Right renal cortex interstitium (tissue), 3 donors: ENCODE data around the gene SETD3. TPM values are rescaled to one million over a fixed set of nuclear protein-coding genes. Genes with fewer than 3 reads are reported as not detected.

ENCODE experiments used
- DNase-seq, 3 donors: peaks; one replicate each; pipeline ENCODE4 v3.0.0-alpha.2; 2013; ENCODE audit warnings: low read depth in 3 of 3, low spot score in 2 of 3
- polyA plus RNA-seq, 3 donors: library from polyadenylated mRNA; unstranded; fragments of 120-200 nt; gene quantifications; one replicate each; pipeline ENCODE4 v1.2.1, GENCODE V29; 2013; ENCODE audit not compliant: insufficient read length in 3 of 3

SETD3 gene
- polyA plus RNA-seq, 3 donors = 59.1 to 66.2 (median 65.6) TPM

- DNase-seq = no peak
These were observed 54.4 kb downstream of the SETD3 start for GRCh38 chr14:99426265-99426664.

- DNase-seq = no peak
These were observed 55.4 kb downstream of the SETD3 start for GRCh38 chr14:99425272-99425681.

- DNase-seq = no peak
These were observed 56.3 kb downstream of the SETD3 start for GRCh38 chr14:99424306-99424877.

- no peak for DNase-seq
These were observed 57.2 kb downstream of the SETD3 start for GRCh38 chr14:99423434-99423833.

DNA sequence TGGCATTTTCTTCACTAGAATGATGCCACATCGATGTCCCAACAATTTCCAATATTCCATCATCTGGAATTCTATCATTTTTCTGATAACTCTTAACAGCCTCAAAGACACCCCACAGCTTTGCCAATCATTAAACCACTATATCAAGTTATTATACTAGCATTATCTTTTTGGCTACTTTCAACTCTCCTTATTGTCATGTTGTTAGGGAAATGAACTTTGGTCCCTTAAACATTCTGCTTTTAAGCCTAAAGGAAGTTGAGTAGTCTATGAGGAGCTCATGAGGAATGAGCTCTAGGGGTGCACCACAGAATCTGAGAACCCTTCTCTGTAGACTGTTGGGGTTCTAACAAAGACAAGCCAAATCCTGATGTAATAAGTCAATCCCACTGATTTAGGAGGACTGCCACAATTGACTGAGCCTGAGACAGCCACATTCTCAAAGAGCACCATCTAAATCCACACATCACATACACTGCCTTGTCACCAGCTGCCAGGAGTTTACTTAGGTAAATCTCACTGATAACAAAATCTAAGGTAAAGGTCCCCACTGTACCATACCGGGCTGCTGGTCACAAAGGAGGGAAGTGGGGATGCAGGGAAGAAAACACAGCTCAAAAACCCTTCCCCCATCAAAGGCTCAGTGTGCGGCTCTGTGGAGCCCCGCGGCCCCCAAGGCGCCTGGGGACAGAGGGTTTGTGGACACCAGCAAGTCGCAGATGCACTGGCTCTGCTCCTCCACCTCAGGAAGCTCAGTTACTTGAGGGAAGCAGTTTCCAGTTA, 58.2 kb downstream of the SETD3 start:
- DNase-seq = no peak

DNA sequence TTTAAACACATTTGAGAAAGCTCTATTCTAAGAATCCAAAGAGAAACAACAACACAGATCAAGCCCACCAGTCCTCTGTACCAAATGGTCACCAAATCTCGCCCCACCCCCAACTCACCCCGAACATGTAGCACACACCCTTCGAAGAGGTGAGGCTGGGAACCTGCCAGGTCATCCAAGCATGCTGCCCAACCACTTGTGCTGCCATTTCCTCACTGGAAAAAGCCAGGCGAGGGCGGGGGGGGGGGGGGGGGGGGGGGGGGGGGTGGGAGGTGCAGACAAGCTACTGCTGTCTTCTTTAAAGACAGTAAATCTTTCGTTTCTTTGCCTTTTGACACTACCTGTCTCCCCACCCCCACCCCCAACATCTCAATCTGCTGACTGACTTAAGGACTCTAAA, 59.9 kb downstream of the SETD3 start:
- DNase-seq = no peak

- no peak for DNase-seq
These were observed 60.8 kb downstream of the SETD3 start for GRCh38 chr14:99419905-99420304.

DNA sequence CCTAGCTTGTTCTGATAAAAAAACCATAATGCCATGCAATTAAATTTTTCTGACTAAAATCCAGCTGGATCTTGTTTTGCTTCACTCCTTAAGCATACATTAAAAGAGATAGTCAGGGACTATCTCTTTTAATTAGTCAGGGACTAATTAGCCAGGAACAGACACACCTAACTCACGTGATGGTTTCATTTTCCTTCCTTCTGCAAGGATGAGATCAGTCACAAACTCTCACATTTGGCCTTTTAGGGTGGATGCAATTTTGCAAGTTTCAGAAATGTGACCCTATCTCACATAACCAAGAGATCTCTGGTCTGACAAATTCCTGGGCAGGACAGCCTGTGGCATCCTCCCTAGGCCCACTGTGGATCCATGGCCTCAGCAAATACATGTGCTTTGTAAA, 62.4 kb downstream of the SETD3 start:
- DNase-seq = no peak

DNA sequence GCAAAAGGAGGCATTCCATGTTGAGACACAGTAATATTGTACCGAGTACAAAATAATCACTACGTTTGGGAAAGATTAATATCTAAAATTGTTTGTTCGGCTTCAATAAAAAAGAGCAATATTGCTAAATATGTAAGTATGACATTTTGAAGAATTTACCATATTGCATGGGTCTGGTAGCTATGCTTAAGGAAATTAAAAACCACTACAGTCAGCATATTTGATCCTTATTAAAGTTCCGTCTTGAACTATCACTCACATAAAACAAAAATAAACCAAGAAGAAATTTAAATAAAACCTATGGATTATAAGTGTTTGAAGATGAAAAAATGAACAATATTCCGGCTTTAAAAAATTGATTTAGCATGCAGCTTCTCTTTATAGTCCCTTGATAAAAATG, 63.8 kb downstream of the SETD3 start:
- DNase-seq = no peak

GRCh38 chr14:99415496-99416281, 65.0 kb downstream of the SETD3 start:
- peak; percentile 65 to 83 (median 80) for DNase-seq

DNA sequence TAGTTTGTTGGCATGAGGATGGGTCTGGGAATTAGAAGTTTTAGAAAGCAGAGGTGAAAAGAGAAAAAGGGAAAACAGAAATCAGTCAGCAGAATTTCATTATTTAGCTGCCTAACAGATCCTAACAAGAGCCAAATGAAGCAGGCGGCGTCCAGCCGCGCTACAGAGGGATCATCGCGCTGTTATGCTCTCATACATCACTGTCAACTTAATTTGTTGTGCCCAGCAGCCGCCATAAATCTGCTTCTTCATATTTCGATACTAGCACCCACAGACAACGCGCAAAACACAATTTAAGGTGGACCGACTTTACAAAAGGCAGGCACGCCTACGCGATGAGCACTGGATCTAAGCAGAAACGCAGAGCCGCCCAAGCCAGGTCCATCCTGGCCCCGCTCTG, 66.7 kb downstream of the SETD3 start:
- DNase-seq = no peak

GRCh38 chr14:99413172-99413571, 67.5 kb downstream of the SETD3 start:
- DNase-seq = no peak

- DNase-seq = no peak
These were observed 68.3 kb downstream of the SETD3 start for GRCh38 chr14:99412117-99413061.

DNA sequence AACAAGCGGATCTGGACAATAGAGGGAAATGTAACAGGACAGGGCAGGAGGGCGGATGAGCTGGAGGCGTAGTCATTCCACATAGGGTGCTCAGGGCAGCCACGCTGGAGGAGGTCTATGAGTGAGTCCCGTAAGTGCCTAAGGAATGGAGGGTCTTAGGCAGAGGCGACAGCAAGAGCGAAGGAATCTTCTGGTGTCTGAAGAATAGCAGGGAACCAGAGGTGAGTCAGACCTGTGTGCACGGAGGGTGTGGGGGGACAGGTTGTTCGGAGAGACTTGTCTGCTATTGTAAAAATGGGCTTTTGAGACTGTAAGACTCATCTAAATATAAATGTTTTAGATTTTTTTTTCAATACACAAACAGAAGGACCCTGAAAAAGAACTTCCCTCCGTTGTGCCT, 70.6 kb downstream of the SETD3 start:
- DNase-seq = no peak

DNA sequence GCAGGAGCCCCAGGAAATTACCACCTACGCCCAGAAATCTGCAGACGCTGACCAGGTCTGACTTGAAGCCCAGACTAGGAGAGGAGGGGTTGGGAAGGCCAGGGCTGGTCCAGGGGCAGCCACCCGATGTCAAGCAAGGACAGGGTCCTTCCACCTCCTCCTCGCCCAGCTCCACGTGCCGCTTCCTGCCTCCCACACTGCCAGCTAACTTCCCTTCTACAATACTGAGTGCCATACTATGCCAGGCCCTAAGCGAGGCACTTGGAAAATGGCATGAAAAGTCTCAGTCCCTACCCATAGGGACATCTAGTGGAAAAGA, 71.7 kb downstream of the SETD3 start:
- no peak for DNase-seq

DNA sequence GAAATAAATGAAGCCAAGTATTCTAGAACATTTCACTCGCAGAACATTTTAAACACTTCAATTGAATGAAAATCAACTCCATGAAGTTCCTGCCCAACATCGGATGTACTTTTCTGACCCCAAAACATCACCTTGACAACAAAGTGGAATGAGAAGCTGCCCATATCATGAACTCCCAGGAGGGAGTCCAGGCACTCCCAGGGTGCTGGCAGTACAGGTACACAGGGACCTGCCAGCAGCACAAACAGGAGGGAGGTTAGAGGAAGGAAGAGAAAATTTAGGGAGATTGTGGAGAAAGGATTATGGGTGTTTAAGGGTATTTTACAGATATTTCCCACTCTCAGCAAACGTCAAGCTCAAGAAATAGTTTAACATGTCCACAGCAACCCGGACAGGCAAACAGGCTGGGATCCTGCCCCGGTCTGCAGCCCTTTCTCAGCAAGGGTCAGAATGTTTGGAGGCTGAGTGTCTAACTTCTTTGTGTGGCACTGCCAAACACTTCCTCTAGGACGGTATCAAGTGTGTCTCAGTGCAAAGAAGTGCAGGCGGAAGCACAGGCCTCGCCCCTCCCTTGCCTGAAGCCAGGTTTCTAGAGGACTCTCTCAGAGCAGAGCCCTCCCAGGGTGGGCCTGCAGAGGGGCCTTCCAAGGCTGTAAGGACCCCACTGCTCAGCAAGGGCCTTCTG, 72.2 kb downstream of the SETD3 start:
- no peak for DNase-seq

DNA sequence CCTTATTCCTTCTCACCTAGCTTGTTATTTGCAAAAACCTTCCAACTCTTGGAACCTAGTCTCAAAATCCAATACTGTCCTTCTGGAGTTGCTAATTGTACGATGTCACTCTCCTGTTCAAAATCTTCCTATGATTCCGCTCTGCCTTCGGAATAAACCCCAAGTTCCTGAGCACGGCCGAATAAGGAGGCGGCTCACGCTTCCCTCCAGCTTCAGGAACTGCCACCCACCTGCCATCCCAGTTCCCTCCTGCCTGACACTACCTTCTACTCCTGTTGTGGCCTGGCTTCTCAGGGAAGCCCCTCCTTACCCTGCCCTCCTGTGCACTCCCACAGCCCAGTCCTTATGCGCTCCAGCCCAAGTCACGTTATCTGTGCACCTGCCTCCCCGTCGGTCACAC, 73.2 kb downstream of the SETD3 start:
- no peak for DNase-seq

- DNase-seq = no peak
These were observed 77.7 kb downstream of the SETD3 start for GRCh38 chr14:99402950-99403349.

- DNase-seq = no peak
These were observed 78.4 kb downstream of the SETD3 start for GRCh38 chr14:99402285-99402648.

GRCh38 chr14:99401621-99402284, 78.9 kb downstream of the SETD3 start:
- DNase-seq = no peak
